ENCODE data around the gene OXSM. TPM values are rescaled to one million over a fixed set of nuclear protein-coding genes. Genes with fewer than 3 reads are reported as not detected.

The OXSM gene
- 15.1 TPM for total RNA-seq

DNA sequence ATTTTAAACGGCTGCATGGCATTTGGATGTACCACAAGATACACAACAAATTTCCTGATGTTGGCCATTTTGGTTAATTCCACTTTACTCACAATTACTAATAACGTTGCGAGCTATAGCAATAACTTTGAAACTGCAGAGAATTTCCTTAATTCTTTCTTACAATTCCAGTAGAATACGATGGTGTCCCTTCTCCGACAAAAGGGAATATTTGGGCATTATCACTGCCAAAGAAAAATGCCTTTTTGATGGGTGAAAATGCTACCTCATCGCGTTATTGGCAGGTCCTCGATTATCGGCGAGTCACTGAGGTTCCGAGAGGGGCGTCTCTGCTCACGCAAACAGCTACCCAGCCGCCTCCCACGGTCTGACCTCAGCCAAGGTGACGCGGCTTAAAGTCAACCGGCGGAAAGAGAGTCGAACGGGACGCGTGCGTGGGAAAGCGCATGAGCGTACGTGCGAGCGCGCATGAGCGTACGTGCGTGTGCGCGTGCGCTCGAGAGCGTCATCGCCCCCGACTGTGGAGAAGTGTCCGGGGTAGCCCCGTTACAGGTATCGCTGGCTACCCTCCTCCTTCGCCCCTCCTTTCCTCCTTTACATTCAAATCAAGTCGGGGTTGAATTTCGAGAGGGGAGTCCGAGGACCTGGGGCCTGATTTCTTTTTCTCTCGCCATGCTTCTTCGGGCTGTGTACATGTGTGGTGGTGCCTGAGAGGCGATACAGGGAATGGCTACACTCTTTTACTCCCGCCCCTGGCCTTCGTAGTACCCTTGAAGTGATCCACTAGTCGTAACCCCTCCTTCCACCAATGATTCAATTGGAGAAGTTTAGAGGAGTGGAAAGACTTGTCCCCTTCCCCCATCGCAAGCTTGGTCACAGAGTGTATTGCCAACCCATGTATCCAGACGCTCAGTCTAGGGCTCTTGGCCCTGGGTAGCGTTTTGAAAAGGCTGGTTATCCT lies at the start of gene OXSM:
Gene OXSM (plus strand): TSS at position 495 of the 961 bp plus-strand sequence. CDS start 931 bp downstream, outside the sequence.
- H3K27me3 ChIP-seq (ENCODE audit: insufficient read depth, low read length): no peaks in the 10 kb centered on the region
- peaks cover 24% of the 10 kb centered on the region for H3K4me1 ChIP-seq (ENCODE audit: insufficient read depth, low read length)
- H3K4me3 ChIP-seq (ENCODE audit: low read length): peak within 1 kb of the TSS; percentile 76
- H3K9me3 ChIP-seq (ENCODE audit: low read depth, low read length): no peaks in the 10 kb centered on the region

DNA sequence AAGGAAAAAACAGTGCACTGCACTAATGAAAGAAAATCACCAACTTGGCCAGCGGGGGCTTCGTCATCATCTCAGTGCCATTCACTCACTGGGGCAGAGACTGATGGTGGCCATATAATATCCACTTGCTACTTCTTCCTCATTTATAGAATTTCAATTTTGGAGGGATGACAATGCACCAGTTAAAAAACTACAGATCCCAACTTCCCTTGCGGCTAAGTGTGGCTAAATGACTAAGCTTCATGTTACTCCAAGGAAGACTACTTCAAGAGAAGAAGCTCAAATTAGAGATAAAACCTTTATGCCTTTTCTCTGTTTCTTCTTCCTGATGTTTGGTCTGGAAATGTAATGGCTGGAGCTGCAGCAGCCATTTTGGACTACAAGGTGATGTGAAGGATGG lies 45.4 kb upstream of the OXSM start:
- Histone ChIP-seq H3K27me3 (ENCODE audit: insufficient read depth, low read length) (no peaks in the 10 kb centered on the region), H3K9me3 (ENCODE audit: low read depth, low read length) (no peaks in the 10 kb centered on the region), H3K4me1 (ENCODE audit: insufficient read depth, low read length) (peaks cover 3% of the 10 kb centered on the region), H3K4me3 (ENCODE audit: low read length) (no peak overlapping the region)

- Histone ChIP-seq H3K4me1 (ENCODE audit: insufficient read depth, low read length) (peaks cover 6% of the 10 kb centered on the region), H3K9me3 (ENCODE audit: low read depth, low read length) (no peaks in the 10 kb centered on the region), H3K27me3 (ENCODE audit: insufficient read depth, low read length) (no peaks in the 10 kb centered on the region), H3K4me3 (ENCODE audit: low read length) (no peak overlapping the region)
These were observed 42.9 kb upstream of the OXSM start for GRCh38 chr3:25747033-25747432.

DNA sequence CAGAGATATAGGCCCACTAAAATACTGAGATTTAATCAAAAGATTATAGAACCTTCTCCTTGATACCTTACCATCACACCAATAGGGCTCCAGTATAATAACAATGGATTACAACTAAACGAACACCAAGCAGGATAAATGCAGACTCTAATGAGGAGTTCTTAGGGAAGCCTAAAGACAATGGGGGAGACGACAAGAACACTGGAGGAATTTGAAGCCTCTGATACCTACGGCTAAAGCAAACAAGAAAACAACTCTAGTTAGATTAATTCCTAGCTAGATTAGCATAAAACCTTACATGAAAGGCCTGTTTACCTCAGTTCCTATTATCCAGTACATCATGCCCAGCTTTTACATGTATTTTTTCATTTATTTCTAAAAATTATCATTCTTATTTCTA lies 41.7 kb upstream of the OXSM start:
- no peaks in the 10 kb centered on the region for H3K27me3 ChIP-seq (ENCODE audit: insufficient read depth, low read length)

DNA sequence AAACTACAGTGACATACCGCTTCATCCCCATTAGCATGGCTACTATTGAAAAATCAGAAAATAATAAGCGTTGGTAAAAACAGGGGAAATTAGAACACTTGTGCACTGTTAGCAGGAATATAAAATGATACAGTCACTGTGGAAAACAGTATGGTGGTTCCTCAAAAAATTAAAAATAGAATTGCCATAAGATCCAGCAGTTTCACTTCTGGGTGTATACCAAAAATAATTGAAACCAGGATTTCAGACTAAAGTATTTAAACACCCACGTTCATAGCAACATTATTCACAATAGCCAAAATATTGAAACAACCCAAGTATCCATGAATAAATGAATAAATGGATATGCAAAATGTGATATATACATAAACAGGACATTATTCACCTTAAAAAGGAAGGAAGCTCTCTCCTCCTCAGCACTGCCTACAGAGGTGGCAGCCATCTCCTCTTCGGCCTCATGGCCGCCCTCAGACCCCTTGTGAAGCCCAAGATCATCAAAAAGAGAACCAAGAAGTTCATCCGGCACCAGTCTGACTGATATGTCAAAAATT lies 40.8 kb upstream of the OXSM start:
- Histone ChIP-seq H3K9me3 (ENCODE audit: low read depth, low read length) (no peaks in the 10 kb centered on the region), H3K4me1 (ENCODE audit: insufficient read depth, low read length) (peaks cover 6% of the 10 kb centered on the region), H3K4me3 (ENCODE audit: low read length) (no peak overlapping the region), H3K27me3 (ENCODE audit: insufficient read depth, low read length) (no peaks in the 10 kb centered on the region)

More for the DNA sequence above, 41.7 kb upstream of the OXSM start:
- H3K9me3 ChIP-seq (ENCODE audit: low read depth, low read length): no peaks in the 10 kb centered on the region
- H3K4me3 ChIP-seq (ENCODE audit: low read length): no peak overlapping the region
- peaks cover 6% of the 10 kb centered on the region for H3K4me1 ChIP-seq (ENCODE audit: insufficient read depth, low read length)

- H3K27me3 ChIP-seq (ENCODE audit: insufficient read depth, low read length): no peaks in the 10 kb centered on the region
- H3K9me3 ChIP-seq (ENCODE audit: low read depth, low read length): no peaks in the 10 kb centered on the region
- H3K4me3 ChIP-seq (ENCODE audit: low read length): no peak overlapping the region
- peaks cover 6% of the 10 kb centered on the region for H3K4me1 ChIP-seq (ENCODE audit: insufficient read depth, low read length)
These were observed 38.8 kb upstream of the OXSM start for GRCh38 chr3:25751048-25751447.

GRCh38 chr3:25751725-25752124 lies 38.2 kb upstream of the OXSM start:
- H3K4me3 ChIP-seq (ENCODE audit: low read length): no peak overlapping the region
- H3K4me1 ChIP-seq (ENCODE audit: insufficient read depth, low read length): peaks cover 6% of the 10 kb centered on the region
- no peaks in the 10 kb centered on the region for H3K27me3 ChIP-seq (ENCODE audit: insufficient read depth, low read length)
- no peaks in the 10 kb centered on the region for H3K9me3 ChIP-seq (ENCODE audit: low read depth, low read length)

DNA sequence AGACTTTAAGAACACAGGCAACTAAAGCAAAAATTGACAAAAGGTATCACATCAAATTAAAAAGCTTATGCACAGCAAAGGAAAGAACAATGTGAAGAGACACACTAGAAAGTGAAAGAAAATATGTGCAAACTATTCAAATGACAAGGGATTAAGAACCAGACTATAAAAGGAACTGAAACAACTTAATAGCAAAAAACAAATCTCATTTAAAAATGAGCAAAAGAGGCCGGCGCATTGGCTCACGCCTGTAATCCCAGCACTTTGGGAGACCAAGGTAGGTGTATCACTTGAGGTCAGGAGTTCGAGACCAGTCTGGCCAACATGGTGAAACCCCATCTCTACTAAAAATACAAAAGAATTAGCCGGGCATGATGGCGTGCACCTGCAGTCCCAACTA lies 21.0 kb upstream of the OXSM start:
- H3K4me1 ChIP-seq (ENCODE audit: insufficient read depth, low read length): peaks cover 4% of the 10 kb centered on the region
- H3K9me3 ChIP-seq (ENCODE audit: low read depth, low read length): no peaks in the 10 kb centered on the region
- no peak overlapping the region for H3K4me3 ChIP-seq (ENCODE audit: low read length)
- H3K27me3 ChIP-seq (ENCODE audit: insufficient read depth, low read length): no peaks in the 10 kb centered on the region

DNA sequence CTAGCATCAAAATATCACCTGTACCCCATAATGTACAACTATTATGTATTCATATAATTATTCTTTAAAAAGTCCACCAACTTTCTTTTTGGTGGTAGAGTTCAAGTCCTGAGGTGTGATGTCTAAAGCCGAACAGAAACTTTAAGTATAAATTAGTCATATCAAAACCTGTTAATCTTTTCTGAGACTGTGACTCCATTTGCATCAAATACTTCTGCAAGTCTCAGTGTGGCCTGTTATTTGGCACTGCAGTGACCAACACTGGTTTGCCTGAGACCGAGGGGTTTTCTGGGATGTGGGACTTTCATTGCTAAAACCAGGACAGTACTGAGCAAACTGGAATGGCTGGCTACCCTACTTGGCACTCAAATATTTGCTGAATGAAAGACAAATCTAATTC lies 14.0 kb upstream of the OXSM start:
- H3K27me3 ChIP-seq (ENCODE audit: insufficient read depth, low read length): no peaks in the 10 kb centered on the region
- no peak overlapping the region for H3K4me3 ChIP-seq (ENCODE audit: low read length)
- peaks cover 6% of the 10 kb centered on the region for H3K4me1 ChIP-seq (ENCODE audit: insufficient read depth, low read length)
- H3K9me3 ChIP-seq (ENCODE audit: low read depth, low read length): no peaks in the 10 kb centered on the region

DNA sequence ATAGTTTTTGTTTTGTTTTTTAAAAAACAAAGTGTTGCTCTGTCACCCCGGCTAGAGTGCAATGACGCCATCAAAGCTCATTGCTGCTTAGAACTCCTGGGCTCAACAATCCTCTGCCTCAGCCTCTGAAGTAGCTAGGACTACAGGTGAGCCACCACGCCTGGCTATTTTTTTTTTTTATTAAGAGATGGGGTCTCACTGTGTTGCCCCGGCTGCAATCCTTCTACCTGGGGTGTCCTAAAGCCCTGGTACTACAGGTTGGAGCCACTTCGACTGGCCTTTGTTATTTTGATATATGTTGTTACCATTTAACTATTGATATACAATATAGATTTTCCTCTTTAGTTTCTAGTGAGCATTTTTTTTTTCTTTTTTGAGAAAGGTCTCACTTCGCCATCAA lies 9.3 kb upstream of the OXSM start:
- Histone ChIP-seq H3K9me3 (ENCODE audit: low read depth, low read length) (no peaks in the 10 kb centered on the region), H3K27me3 (ENCODE audit: insufficient read depth, low read length) (no peaks in the 10 kb centered on the region), H3K4me3 (ENCODE audit: low read length) (no peak overlapping the region), H3K4me1 (ENCODE audit: insufficient read depth, low read length) (peaks cover 30% of the 10 kb centered on the region)

GRCh38 chr3:25781145-25781757 lies 8.6 kb upstream of the OXSM start:
- Histone ChIP-seq H3K27me3 (ENCODE audit: insufficient read depth, low read length) (no peaks in the 10 kb centered on the region), H3K4me3 (ENCODE audit: low read length) (no peak overlapping the region), H3K4me1 (ENCODE audit: insufficient read depth, low read length) (peaks cover 30% of the 10 kb centered on the region), H3K9me3 (ENCODE audit: low read depth, low read length) (no peaks in the 10 kb centered on the region)

DNA sequence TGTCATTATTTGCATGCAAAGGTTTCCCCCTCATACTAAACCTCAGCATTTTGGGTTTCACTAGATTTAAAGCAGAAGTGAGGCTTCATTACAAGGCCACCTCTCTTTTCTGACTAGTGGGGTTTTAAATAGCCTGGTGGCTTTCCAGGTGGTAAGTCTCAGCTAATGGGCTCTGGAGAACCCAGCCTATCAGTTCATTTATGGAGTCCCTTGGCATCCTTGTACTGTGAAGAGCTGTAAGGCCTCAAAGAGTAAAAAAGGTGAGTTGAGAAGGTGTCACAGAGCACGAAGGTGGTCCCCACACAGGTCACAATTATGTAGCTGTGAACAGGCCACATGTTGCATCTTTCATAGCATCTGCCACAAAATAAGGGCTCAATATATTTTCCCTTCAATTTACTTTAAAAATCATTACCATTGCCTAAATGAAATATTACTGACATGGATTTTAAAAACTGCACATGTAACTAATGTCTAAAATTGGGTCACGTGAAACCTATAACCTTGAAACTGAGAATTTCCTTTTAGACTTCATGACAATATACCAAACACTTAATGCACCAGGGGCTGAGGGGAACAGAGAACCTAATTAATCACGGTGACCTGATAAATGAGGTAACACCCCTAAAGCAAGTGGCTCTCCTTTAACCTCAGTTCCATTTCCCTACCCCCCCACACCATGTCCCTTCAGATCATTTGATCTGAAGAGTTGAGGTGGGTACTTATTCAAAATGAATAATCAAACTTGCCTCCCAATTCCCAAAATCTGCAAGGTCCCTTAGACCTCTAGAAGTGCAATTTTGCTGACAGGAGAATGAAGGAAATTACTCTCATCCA lies 7.9 kb upstream of the OXSM start:
- H3K9me3 ChIP-seq (ENCODE audit: low read depth, low read length): no peaks in the 10 kb centered on the region
- no peaks in the 10 kb centered on the region for H3K27me3 ChIP-seq (ENCODE audit: insufficient read depth, low read length)
- peak overlapping the region; percentile 71 for H3K4me3 ChIP-seq (ENCODE audit: low read length)
- peaks cover 30% of the 10 kb centered on the region for H3K4me1 ChIP-seq (ENCODE audit: insufficient read depth, low read length)

DNA sequence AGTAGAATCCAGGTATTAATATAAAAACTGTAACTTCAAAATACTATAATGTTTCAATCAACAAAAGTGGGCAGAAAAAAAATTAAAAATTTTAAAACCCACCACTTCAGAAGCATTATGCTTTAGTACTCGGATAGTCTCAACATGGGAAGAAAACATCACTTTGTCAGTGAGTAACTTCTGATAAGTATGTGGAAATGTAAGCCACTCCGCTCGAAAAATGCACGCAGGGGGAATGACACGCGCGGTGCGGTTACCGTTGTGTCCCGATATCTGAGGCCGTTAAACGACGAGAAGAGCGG lies 7.3 kb upstream of the OXSM start:
- Histone ChIP-seq H3K9me3 (ENCODE audit: low read depth, low read length) (no peaks in the 10 kb centered on the region), H3K27me3 (ENCODE audit: insufficient read depth, low read length) (no peaks in the 10 kb centered on the region), H3K4me3 (ENCODE audit: low read length) (peak overlapping the region; percentile 71), H3K4me1 (ENCODE audit: insufficient read depth, low read length) (peaks cover 30% of the 10 kb centered on the region)

DNA sequence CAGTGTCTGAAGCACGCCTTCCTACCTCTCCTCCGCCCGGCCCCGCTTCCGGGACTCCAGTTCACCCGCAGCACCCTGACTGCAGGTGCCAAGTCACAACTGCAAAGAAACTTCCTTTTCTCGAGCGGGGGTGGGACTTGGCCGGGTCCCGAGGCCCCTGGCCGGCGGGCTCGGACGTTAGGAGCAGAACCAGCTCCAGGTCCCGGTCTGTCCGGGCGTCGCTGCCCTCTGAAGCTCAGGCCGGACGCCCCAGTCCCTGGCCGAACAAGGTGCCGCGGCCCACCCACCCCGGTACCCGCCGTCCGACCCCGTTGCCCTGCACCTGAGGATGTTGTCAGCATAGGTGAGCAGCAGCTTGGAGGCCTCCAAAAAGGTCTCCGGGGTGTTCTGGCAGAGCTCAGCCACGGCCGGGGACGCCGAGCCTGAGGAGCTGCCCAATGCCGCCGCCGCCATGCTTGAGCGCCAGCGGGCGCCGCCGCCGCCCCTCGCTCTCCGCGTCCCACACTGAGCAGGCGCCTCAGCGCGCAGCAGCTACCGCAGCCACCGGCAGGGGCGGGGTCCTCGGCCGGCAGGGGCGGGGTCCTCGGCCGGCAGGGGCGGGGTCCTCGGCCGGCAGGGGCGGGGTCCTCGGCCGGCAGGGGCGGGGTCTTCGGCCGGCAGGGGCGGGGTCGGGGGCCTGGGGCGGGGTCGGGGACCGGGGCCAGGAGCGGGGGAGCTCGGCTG lies 6.8 kb upstream of the OXSM start, which contains the start of gene NGLY1:
Gene NGLY1 (minus strand): TSS at position 506 of the 723 bp plus-strand sequence. CDS start 53 bp downstream, at position 453.
- no peaks in the 10 kb centered on the region for H3K27me3 ChIP-seq (ENCODE audit: insufficient read depth, low read length)
- no peaks in the 10 kb centered on the region for H3K9me3 ChIP-seq (ENCODE audit: low read depth, low read length)
- peaks cover 30% of the 10 kb centered on the region for H3K4me1 ChIP-seq (ENCODE audit: insufficient read depth, low read length)
- H3K4me3 ChIP-seq (ENCODE audit: low read length): peak within 1 kb of the TSS; percentile 71
